ENCODE data around the gene NOXRED1.

The NOXRED1 gene

DNA sequence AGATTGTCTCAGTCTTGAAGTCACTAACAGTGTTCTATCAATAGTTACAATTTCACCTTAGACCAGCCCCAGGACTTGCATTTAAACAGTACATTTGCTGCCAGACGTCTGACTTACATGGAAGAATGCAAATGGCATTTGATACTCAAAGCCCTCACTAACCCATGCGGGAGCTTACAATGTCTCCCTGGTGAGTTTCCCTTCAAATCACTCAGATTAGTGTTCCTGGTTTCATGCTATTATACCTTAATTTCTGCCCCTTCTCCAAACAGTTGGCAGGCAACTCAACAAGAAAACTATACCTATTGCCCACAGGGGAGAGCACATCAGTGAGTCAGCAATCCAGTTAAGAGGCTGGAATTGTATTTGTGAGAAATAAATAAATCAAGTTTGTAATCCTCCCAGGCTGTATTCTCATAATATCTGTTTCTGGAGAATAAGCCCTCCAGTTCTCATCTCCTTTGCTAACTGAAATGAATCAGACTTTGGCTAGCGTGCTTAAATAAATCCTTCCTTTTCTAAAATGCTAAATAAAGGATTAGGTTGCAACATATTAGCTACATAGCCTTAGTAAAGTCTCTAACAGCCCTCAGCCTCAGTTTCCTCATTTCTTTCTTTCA lies 78.8 kb downstream of the NOXRED1 start:
- no peak for DNase-seq
- TF ChIP-seq POLR2A (IDR thresholded peaks at IDR 0.05; ENCODE audit: low read length) (no peak), GATA1 (IDR thresholded peaks at IDR 0.05; ENCODE audit: low read depth, low read length) (no peak)
